Superior temporal gyrus (tissue), 1 donor: ENCODE measurements around the gene CYTH2.
"Not testable (repeated sequence)": the region's sequence is repeated elsewhere in the genome, so short reads cannot be mapped to it uniquely, and the experiment has no call there.

Source experiments
- DNase-seq: peaks from one replicate; pipeline ENCODE4 v3.0.0-alpha.2; 2016; ENCODE audit errors: extremely low spot score

The CYTH2 gene

DNA sequence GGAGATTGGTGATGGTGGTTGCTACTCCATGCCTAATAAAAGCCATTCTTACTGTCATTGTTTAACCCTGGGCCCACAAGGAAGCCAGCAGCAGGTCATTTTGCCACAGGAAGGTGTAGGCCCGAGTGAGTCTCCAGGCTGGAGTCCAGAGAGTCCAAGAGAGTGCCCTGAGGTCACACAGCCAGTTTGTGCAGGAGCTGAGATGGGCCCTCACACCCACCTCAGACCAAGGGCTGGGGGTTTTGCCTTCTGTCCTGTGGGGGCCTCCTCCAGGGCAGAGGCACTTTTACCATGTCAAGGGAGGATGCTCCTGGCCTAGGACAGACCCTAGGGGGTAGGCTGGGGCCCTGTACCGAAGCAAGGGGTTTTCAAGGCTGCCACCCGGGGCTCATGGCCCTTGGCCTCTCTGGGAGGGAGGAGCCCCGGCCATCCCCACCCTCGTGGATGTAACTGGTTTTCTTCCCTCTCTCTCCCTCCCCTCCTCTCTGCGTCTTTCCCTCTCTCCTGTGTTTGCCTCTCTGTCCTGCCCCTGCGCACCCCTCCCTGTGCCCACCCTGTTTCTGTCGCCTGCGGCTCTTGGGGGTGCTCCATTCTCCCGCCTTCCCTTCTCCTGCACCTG is 8.0 kb downstream of the CYTH2 start:
- DNase-seq: no peak

DNA sequence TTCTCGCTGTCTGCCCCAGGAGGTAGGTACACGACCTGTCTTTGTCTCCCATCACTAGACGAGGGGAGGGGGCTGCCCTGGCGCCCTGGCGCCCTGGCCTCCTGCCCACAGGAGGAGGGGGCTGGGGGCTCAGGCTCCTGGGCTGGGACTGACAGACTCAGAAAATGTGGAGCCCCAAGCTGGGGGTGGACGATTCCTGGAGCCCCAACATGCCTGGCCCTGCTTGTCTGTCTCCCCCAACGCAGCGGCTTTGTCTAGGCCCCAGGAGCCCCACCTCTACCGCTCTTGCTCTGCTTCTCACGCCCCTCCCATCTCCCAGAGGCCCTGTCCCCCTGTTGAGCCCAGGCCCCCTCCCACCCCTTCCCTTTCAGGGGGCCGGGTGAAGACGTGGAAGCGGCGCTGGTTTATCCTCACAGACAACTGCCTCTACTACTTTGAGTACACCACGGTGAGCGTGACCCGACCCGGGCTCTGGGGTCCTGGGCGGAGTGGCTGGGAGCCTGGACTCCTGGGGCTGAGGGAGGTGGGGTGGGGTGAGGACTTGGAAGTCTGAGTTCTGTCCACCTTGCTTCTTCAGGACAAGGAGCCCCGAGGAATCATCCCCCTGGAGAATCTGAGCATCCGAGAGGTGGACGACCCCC is 8.6 kb downstream of the CYTH2 start:
- DNase-seq: no peak

DNA sequence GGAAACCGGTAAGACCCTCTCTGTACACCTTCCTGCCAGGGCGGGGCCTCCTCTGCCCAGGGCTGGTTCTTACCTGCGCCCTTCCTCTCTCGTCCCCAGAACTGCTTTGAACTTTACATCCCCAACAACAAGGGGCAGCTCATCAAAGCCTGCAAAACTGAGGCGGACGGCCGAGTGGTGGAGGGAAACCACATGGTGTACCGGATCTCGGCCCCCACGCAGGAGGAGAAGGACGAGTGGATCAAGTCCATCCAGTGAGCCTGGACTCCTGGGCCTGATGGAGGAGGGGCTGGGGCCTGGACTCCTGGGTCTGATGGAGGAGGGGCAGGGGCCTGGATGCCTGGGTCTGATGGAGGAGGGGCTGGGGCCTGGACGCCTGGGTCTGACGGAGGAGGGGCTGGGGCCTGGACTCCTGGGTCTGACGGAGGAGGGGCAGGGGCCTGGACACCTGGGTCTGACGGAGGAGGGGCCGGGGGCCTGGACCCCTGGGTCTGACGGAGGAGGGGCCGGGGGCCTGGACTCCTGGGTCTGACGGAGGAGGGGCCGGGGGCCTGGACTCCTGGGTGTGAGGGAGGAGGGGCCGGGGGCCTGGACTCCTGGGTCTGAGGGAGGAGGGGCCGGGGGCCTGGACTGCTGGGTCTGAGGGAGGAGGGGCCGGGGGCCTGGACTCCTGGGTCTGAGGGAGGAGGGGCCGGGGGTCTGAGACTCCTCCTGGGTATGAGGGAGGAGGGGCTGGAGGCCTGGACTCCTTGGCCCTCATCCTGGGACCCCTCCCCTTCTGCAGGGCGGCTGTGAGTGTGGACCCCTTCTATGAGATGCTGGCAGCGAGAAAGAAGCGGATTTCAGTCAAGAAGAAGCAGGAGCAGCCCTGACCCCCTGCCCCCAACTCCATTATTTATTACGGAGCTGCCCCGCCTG is 9.4 kb downstream of the CYTH2 start:
- no peak for DNase-seq

DNA sequence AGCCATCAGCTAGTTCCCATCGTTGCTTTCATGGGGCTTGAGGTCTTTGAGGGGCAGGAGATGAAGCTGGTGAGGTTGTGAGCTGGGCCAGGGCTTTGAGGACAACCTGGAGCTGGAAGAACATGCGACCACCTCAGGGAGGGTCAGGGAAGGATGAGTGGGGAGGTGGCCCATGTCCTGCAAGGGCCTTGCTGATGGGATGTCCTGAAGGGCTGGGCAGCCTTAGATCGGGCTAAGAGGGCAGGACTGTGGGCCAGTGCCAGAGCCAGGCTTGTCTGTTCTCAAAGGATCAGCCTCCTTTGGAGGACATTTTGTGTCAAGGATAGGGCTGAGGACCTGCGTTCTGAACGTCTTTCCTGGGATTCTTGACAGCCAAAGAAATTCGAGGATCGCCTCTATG is 10.5 kb downstream of the CYTH2 start:
- no peak for DNase-seq

DNA sequence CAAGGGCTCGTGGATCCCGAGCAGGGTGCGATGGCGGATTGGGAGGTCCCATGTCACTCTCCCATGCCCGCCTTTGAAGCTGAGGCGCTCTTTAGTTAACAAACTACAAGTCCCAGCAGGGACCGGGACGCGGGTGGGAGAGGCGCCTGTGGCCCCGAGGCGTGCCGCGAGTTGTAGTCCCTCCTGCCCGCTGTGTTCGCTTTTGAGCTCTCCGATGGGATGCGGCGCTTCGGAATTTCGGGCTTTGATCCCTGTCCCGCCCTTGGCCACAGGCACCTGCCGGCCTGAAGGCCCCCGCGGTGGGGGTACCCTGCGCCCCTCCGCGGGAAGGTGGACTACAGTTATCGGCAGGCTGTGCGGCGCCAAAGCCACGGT is 11.0 kb downstream of the CYTH2 start:
- peak; percentile 69 for DNase-seq

DNA sequence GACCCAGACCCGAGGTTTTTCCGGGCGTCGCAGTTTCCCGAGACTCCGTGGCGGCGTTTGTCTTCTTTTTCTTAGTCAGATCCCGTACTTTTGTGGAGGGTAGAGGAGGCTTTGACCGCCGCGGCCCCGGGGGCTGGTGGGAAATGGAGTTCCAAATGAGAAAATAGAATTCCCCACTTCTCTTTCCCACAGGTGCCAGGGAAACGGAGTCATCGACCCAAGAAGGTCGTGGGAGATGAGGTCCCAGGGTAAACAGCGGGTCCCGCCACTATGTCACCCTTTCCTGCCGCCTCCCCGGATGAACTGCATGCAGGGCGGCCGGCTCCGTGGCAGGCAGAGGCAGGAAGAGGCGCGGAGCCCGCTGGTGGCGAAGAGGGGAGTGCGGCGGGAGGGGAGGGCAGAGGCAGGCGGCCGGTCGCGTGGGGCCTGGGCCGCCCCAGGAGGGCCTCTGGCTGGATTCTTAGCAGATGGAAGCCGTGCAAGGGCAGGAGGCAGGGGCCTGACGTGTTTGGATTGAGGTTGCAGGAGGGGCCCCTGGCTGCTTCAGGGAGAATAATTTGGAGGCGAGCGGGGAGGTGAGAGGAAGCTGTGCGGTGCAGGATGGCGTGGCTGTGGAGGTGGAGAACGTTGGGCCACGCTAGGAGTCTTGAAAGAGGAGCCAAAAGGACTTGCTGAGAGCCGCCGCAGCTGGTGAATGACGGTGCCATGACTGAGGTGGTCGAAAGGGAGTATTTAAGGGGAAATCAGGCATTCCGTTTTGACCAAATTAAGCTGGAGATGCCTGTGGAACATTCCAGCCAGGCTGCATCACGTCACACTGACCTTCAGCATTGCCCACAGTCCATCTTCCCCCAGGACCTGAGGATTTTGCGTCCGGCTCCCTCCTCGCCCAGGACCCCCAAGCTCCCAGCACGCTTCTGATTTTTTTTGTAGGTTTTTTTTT is 11.7 kb downstream of the CYTH2 start:
- peak; percentile 54 for DNase-seq

DNA sequence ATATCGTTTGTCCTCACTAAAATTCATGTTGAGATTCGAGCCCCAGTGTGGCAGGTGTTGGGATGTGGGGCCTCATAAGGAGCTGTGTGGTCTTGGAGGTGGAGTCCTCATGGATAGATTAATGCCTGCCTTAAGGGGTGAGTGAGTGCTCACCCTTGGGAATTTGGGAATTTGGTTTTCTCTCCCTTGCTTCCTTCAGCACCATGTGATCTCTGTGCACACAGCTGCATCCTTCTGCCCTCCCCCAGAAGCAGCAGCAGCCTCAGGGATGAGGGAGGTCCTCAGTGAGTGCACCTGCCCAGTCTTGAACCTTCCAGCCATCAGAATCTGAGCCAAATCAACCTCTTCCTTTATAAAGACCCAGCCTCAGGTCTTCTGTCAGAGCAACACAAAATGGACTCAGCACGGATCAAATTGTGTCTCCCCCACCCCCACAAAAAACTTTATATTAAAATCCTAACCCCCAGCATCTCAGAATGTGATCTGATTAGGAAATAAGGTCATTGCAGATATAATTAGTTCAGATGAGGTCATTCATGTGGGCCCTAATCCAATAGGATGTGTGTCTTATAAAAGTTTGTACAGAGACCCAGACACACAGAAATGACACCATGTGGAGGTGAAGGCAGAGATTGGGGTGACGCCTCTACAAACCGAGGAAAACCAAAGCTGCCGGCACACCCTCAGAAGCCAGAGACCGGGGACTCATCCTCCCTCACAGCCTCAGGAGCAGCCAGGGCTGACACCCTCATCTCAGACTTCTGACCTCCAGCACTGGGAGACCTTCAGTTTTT is 12.9 kb downstream of the CYTH2 start:
- DNase-seq: no peak

DNA sequence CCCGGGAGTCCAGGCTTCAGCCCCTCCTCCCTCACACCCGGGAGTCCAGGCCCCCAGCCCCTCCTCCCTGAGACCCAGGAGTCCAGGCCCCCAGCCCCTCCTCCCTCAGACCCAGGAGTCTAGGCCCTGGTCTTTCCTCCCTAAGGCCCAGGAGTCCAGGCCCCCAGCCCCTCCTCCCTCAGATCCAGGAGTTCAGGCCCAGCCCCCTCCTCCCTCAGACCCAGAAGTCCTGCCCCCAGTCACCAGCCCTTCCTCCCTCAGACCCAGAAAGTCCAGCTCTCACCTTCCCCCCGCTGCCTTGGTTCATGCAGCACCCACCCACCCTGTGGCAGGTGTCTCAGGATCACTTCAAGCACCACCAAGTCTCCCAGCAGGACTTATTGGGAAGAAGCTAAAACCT is 14.1 kb downstream of the CYTH2 start:
- DNase-seq: no peak

DNA sequence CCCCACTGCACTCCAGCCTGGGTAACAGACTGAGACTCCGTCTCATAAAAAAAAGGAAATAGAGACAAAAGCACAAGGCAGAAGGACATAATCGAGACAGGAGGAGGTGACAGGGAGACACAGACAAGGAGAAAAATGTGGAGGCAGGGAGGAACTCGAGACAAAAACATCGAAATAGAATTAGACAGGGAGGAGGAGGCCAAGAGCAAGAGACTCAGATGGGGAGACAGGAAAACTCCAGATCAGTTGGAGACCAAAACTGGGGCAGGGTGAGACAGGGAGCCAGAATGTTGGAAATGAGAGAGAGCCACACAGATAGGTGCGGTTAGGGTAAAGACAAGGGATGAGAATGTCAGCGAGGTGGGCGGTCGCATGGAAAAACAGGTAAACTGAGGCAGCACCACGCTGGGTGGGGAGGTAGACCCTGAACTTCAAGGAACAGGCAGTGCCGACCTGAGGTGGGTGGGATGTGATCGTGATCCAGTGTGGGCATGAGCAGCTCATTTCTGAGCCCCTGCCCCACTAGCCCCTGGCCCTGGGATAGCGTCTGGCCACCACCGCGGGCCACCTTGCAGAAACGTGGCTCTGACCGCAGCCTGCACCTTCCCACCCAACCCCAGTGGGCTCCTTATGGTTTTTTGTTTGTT is 15.2 kb downstream of the CYTH2 start:
- DNase-seq: no peak

DNA sequence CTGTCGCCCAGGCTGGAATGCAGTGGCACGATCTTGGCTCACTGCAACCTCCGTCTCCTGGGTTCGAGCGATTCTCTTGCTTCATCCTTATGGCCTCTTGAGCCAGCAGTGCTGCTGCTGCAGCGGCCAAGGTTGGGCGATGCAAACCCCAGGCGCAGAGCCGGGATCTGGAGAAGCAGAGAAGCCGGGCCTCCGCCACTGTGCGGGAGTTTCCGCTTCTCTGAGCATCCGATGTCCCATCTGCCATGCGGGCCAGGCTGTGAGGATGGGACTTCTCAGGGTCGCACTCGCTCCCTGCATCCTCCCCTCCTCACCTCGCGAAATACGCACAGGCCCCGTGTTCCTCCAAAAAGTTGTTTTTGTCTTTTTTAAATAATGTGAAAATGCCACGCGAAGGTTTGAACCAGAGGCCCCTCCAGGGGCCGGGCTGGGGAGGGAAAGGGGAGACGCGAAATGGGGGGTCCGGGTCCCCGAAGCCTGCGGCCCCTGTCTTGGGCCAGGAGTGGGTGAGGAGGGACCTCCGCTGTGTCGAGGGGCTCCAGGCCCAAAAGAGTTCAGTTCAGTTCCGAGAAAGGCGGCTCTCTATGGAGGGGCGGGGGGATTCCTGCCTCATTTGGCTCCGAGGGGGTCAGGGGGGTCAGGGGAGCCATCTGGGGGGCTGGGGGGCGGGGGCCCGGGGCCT is 15.9 kb downstream of the CYTH2 start:
- DNase-seq: no peak

DNA sequence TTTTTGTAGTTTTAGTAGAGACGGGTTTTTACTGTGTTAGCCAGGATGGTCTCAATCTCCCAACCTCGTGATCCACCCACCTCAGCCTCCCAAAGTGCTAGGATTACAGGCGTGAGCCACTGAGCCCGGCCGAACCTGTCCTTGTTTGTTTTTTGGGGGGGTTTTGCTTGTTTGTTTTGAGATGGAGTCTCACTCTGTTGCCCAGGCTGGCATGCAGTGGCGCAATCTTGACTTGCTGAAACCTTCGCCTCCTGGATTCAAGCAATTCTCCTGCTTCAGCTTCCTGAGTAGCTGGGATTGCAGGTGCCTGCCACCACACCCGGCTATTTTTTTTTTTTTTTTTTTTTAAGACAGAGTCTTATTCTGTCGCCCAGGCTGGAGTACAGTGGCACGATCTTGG is 17.5 kb downstream of the CYTH2 start:
- DNase-seq: not testable (repeated sequence)

DNA sequence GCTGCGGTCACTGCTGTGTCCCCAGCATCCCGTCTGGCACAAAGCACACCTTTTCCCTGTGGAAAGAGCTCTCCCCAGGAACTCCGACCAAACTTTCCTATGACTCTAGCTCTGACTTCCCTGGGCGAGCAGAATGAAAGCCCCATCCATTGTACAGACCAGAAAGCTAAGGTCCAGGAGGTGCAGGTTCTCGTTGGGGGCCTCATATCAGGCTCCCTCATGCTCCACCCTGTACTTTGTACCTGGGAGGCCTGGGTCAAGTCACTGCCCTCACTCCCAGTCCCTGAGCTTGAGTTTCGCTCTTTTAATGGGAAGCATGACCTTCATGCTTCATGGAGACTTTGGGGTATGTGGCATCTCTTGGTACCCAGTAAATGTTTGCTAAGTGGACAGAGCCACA is 18.4 kb downstream of the CYTH2 start:
- DNase-seq: no peak

DNA sequence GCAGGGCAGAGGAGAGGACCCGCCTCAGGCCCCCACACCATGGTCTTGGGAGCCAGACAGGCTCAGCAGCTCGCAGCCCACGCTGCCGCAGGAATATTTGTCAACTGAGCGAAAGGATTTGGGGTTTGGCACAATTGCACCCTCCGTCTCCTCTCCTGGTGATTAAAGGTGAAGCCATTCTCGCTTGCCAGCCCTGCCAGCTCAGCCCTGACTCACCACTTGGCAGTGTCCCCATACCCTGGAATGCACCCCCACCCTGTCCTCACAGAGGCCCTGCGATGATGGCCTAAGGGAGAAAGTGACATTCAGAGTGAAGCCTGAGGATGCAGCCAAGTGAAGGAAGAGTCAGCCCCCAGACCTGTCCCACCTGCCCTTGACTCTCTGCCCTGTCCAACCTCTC is 18.8 kb downstream of the CYTH2 start:
- DNase-seq: no peak

DNA sequence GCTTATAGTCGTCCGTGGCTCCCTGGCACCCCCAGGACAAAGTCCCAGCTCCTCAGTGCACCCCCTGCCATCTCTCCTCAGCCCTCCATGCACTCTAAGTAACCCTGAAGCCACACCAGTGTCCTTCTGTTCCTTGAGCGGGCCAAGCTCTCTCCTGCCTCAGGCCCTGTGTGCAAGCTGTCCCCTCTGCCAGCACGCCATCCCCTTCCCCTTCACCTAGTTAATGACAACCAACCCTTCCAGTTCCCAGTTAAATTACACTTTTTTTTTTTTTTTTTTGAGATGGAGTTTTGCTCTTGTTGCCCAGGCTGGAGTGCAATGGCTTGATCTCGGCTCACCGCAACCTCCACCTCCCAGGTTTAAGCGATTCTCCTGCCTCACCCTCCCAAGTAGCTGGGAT is 19.3 kb downstream of the CYTH2 start:
- not testable (repeated sequence) for DNase-seq

DNA sequence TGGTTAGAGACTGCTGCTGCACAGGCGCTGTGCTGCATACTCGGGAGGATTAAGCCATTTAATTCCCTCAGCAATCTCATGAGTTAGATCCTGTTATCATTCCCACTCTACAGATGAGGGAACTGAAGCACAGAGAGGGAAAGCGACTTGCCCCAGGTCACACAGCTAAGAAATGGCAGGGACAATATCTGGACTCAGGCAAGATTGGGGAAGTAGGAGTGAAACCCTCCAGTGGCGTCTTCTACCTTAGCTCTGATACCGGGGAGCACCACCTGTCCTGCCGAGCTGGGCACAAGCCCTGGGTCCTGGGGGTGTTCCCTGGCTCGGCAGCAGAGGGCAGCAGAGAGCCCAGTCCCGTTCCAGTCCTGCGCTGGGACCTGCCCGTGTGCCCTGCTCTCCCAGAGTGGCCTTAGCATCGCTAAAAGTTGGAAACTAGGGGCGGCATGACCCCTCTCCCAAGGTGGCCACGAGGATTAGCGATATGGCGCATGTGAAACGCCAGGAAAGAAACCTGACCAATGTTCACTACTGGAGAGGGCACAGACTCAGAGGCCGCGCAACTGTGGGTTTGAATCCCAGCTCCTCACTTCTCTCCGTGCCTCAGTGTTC is 20.5 kb downstream of the CYTH2 start:
- DNase-seq: peak; percentile 58

DNA sequence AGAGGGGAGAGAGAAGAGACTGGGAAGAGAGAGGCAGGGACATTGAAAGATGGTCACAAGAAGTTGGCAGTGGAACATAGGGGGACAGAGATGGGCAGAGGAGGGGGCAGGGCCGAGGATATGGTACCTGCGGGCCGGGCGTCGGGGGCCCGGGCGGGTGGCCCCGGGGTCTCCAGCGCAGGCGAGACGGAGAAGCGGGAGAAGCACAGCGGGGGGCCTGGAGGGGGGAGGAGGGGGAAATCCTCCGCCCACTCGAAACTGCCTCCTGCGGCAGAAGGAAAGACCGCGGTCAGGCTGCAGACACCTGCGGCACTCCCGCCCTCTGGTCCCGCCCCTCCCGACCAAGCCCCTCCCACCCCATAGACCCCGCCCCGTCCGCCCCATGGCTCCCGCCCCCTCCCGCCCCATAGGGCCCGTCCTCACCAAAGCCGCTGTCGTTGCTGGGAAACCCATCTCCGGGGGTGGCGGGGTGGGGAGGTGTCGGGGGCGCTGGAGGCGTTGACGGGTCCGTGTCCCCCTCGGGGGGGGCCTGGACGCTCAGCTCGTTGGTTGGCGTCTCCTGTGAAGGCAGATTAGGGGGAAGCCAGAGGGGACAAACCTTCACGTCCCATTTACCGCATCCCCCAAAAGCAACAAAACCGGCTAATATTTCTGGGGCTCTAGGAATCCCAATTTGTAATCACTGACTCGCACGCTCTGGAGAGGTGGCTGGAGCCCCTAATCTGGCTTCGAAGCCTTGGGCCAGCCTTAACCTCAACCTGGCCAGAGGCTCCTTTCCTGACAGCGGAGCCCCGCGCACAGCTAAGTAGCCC is 22.0 kb downstream of the CYTH2 start:
- DNase-seq: no peak

DNA sequence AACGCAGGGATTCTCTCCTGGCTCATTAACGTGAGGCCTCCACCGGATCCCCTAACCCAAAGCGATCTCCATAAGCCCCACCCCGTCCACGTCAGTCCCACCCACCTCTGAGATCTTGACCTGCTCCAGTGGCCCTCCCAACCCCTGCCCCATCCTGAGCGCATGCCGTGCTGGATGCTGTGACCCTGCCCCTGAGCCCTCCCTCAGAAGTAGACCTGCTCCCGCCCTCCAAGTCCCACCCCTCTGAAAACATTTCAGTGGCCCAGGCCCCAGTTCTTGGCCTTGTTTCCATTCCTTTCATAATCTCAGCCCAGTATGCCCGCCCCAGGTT is 22.6 kb downstream of the CYTH2 start:
- DNase-seq: no peak

DNA sequence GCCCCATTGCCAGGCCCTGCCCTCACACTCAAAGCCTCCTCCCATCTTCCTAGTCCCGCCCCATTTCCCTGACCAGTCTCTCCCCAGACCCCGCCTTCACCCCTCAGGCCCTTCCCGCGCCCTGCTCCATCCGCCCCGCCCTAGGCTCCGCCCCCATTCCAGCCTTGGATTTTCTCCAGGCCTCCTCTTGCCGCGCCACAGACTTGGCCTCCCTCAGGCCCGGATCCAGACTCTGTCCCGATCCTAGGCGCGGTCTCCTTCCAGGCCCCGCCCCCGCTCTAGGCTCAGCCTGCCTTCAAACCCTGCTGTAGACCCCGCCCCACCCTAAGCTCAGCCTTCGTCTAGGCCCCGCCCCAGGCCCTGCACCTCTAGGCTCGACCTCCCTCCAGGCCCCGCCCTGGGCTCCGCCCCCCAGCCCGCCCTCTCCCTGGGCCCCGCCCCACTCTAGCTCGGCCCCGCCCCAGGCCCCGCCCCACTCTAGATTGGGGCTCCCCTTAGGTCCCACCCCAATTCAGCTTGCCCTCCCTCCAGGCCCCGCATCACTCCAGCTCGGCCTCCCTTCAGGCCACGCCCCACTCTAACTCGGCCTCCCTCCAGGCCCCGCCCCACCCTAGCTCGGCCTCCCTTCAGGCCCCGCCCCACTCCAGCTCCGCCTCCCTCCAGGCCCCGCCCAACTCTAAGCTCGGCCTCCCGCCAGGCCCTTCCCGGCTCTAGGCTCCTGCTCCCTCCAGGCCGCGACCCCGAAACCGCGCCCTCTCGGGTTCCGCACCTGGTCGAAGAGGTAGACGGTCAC is 24.0 kb downstream of the CYTH2 start:
- peak; percentile 69 for DNase-seq
